HG02610 (cell line): ENCODE data around the gene MGLL.

Experiments used
- ATAC-seq: cut with Tn5 transposase; IDR thresholded peaks from one replicate; pipeline ENCODE4 v1.9.1; 2021; ENCODE audit warnings: mild to moderate bottlenecking, moderate library complexity; ENCODE audit not compliant: unreplicated experiment

The MGLL gene

GRCh38 chr3:127760361-127760760 is 62.0 kb downstream of the MGLL start:
- ATAC-seq = no peak

DNA sequence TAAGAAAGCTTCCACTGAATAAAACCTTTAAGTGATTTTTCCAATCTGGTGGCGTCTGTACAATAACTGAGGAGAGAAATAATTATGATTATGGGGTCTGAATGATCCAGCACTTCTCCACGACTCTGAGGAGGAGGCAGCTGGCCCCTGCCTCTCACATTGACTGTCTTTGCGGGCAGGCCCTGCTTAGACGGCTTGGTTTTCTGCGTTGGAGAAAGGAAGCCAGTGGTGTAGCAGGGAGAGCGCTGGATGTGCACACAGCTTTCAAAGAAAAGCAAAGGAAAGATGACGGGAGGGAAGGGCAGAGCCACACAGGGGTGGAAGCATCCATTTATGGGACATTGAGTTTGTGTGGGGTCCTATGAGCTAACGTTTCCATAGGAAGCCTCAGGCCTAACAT is 62.5 kb downstream of the MGLL start:
- ATAC-seq = no peak

DNA sequence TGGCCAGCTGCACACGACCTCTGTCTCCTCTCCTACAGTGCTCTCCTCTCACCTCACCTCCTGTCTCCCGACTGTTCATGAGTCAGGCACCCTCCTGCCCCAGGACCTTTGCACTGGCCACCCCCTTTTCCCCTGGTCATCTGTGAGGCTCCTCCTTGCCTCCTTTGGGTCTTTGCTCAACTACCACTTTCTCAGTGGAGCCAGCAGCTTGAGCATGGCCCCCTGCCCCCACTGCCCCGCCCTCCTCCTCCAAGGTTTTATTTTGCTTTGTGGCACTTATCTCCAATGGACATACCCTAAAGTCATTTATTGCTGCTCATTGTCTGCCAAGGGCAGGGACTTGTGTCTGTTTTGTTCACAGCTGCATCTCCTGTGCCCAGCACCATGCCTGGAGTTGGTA is 64.3 kb downstream of the MGLL start:
- ATAC-seq = no peak

GRCh38 chr3:127755305-127755681 is 67.0 kb downstream of the MGLL start:
- peak; percentile 1 for ATAC-seq

GRCh38 chr3:127754411-127755304 is 67.7 kb downstream of the MGLL start:
- ATAC-seq = peak; percentile 37

GRCh38 chr3:127753898-127754410 is 68.4 kb downstream of the MGLL start:
- peak; percentile 6 for ATAC-seq

DNA sequence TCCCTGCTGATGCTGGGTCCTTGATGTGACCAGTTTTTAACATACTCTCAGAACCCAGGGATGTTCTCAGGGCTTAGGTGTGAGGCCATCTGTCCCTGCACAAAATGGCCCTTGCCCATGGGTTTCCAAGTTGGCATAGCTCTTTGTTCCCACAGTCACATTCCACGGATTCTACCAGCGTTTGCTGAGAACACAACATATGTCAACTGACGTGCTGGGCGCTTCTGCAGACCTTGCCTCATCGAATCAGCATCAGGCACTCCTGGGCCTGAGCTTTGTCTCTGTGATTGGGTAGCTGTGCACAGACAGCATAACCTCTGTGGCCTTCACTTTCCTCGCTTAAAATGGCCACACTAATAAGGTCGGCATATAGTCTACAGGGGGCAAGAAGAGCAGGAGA is 69.0 kb downstream of the MGLL start:
- ATAC-seq = no peak

DNA sequence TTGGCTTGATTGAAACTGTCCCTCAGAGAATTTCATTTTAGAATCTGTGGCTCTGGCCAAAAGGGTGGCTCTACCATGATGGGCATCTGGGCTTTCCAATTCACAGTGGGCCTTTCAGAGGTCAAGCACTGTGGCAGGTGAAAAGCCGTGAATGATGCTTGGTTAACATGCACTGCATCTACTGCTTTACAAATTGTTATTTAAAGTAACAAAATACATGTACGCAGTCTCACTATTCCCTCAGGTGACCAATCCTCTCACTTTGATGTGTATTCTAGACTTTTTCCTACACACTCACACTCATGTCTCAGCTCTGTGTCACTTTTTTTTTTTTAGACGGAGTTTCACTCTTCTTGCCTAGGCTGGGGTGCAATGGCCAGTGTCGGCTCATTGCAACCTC is 70.5 kb downstream of the MGLL start:
- no peak for ATAC-seq

DNA sequence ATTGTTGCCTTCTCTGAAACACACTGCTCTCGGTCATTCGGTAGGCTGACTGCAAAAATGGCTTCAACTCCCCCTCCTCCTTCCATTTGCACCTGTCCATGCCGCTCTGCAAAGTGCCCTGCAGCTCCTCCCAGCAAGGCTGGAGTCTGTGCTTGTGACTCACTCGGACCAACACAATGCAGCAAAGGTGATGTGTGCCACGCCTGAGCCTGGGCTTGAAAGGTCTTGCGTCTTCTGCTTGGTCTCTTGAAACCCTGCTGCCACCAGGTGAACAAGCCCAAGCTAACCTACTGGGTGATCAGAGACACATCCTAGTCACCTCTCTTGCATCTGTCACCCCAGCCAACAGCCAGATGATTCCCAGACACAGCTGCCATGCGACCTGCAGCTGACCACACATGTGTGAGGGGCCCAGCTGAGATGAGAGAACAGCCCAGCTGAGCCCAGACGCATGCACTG is 71.1 kb downstream of the MGLL start:
- no peak for ATAC-seq

- peak; percentile 42 for ATAC-seq
Measured at GRCh38 chr3:127750226-127751031, 71.9 kb downstream of the MGLL start.

DNA sequence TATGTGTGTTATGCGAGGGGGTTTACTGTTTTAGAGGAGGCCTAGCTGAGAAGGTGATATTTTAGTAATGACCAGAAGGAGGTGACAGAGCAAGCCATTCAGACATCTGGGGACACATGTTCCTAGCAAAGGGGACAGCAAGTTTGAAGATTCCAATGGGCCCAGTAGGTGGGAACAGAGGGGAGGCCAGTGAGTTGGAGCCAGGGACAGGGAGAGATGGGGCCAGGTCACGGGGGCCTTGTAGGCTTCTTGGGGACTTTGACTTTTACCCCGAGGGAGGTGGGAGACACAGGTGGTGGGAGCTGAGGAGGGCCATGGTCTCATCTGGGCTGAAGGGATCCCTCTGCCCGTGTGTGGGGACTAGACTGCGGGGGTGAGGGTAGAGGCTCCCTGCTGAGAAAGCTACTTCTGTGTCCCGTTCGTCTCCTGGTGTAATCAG is 72.5 kb downstream of the MGLL start:
- no peak for ATAC-seq

GRCh38 chr3:127749361-127749760 is 73.0 kb downstream of the MGLL start:
- no peak for ATAC-seq

- ATAC-seq = no peak
Measured at GRCh38 chr3:127748754-127749327, 73.5 kb downstream of the MGLL start.

DNA sequence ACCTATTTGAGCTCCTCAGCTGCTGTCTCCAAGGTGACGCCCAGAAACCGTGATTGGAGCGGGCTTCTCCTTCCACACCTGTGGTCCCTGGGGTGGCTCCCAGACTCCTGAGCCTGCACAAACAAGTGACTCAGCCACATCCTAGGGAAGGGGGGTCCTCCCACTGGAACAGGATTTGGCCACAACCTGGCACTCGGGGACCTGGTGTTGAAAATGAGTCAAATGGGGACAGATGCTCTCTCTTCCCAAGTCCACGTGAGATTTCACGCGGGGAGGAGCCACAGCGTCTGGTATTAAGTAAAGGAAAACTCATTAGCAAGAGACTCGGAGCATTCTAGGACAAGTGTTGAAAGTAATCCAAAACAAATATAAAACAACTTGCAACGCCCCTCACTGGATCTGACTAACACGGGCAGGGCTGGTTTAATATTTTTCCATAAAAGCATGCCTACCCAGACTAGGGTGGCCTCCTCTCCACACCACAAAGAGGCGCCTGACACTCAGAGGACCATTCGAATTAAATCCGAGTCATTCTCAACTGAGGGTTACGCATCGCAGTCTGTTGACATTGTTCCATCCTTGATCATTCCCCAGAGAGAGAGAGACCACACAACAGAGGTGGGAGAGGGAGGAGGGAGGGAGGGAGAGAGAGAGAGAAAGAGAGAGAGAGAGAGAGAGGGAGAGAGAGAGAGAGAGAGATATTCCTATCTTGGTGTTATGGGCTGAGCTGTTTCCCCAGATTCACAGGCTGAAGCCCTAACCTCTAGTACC is 74.4 kb downstream of the MGLL start:
- ATAC-seq = no peak

GRCh38 chr3:127747066-127747465 is 75.2 kb downstream of the MGLL start:
- no peak for ATAC-seq

- no peak for ATAC-seq
Measured at GRCh38 chr3:127746400-127747057, 75.8 kb downstream of the MGLL start.

DNA sequence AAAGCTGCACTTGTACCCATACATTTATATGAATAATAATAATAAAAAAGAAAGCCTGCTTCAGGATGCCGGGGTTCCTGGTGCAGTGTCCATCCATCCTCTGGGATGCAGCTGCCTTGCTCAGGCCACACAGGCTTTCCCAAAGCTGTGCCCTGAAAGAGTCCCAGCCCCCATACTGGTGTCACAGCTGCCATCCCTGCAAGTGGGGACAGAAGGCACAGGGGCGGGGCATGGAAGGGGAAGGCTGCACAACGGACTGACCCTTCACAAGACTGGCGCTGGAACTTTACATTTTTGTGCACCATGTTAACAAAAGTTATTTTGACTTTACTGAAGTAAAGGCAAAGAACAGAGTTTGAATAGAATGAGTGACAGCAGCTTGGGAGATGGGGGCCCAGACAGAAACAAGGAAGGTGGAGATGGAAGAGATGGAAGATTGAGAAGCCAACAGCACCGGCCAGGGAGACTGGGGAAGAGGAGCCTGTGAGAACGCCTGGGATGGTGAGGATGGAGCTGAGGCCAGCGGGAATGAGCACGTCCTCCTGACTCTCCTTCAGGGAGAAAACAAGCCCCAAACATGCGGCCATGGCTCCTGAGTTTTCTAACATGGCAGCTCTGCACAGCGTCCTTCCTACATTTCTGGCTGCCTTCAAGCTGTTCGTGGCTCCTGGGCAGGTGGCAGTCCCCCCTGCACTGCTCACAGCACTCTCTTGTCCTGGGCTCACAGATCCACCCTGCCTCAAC is 76.5 kb downstream of the MGLL start:
- ATAC-seq = no peak

GRCh38 chr3:127744875-127745274 is 77.4 kb downstream of the MGLL start:
- ATAC-seq = no peak

DNA sequence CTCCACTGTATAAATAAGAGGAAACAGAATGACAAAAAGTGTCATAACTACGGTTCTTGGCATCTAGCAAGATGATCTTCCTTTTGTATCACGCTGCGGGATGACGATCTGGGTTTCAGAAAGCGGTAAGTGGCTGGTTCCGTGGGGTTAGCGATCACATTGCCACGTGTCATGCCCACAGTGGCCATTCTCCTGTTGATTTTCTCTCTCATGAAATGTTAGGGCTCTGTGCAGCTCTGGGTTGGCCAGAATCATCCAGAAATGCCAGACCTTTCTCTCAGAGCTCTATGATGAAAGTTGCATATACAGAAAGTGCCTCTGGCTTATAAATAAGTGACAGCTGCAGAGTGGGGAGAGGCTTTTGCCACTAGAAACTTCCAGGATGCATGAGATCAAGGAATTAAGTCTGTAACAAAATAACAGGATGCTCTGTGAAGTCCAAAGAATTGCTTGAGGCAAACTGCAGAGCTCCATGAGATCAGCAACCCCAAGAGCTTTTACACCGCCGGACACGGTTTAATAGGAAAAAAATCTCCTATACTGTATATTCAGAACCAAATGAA is 78.0 kb downstream of the MGLL start:
- ATAC-seq = no peak
